GM10847 (cell line): ENCODE data around the gene KCNC4.

Experiments
- POLR2A ChIP-seq: IDR thresholded peaks from 2 replicates; pipeline ENCODE4 v1.6.1; 2011; ENCODE audit not compliant: insufficient read length; ENCODE audit errors: extremely low read depth

KCNC4 gene

GRCh38 chr1:110250008-110250407 lies 39.9 kb downstream of the KCNC4 start:
- no peak for TF ChIP-seq POLR2A

DNA sequence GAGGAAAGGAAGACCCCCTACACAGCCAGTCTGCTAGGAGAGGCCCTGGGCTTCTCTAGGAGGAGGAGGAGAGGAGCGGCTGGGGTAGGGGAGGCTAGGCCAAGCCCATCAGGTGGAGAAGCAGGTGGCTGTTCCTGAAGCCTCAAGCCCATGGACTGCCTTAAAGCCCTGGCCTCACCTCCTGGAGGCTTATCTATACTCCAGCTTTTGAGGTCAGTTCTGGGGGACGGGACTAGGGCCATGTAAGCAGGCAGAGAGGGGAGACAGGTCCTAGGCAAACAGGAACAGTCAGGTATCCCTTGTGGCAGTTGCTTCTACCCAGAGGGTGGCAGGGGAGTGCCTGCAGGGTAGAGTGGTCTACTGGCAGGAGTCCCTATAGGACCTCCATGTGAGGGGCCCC lies 40.6 kb downstream of the KCNC4 start:
- no peak for TF ChIP-seq POLR2A

- no peak for TF ChIP-seq POLR2A
Measured at GRCh38 chr1:110253213-110253612, 43.1 kb downstream of the KCNC4 start.

DNA sequence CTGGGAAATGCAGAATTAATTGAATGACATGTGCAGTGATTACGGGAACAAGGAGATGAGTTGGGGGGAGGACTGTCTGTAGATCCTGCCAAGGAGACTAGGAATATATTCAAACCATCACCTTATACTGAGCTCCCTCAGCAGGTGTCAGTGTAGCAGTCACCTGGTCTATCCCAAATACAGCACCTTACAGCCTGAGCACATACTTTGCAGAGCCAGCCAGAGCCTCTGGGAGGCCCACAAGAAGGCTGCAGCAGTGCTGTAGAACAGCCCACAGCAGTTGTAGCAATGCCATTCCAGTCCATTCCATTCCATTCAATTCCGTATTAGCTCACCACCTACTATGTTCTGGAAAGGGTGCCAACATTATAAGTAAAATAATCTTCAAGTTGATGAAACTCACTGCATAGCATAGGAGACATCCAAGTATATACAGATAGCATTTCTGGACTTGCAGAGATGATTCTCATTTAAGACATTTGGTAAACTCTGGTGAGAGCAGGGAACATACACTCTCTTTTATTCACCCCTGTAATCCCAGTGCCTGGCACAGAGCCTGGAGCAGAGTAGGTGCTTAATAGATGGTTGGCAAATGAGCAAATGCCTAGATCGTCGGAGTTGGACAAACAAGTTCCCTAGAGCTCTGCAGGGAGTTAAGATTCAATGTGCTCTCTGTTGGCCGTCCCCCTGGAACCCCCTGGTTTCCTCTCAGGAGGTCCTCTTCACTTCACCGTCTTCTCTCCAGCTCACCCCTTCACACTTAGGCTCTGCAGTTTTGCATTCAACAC lies 44.7 kb downstream of the KCNC4 start:
- no peak for TF ChIP-seq POLR2A

GRCh38 chr1:110255392-110255787 lies 45.3 kb downstream of the KCNC4 start:
- TF ChIP-seq POLR2A = no peak

DNA sequence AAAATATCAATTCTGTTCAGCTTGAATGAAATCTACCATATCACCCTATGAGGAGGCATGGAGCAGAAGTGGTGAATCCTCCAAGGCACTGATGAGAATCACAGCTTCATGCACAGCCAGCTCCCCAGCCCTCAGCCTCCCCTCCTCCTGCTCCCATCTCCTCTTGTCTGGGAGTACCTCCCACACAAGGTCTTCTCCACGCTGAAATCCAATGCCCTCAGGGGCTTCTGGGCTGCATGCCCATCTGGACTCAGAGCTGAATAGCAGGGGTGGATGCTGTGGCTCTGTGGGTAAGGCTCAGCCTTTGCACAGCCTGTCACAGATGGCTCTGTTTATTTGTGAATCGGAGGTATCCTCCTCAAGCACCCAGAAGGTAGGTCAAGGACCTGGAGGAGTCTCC lies 48.6 kb downstream of the KCNC4 start:
- no peak for TF ChIP-seq POLR2A

DNA sequence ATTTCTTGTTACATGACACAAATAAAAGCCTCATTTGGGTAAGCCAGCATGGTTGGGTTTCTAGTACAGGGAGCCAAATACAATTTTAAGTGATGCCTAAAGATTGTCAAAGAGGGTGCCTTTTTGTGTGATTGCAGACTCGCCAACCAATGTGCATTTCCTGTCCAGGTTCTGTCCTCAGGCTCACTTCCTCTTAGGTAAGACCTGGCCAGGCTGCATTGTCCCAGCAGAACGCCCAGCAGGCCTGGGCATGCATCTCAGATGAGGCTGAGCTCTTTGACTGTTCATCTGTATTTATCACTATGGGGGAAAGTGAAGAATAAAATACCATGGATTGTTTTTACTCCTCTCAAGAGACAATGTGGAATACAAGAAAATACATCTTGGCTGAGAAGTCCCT lies 49.7 kb downstream of the KCNC4 start:
- TF ChIP-seq POLR2A = no peak
